HG03135 (cell line): ENCODE data around the gene GTF3C1.
"Not testable (repeated sequence)": the region's sequence is repeated elsewhere in the genome, so short reads cannot be mapped to it uniquely, and the experiment has no call there.

Source experiments
- ATAC-seq: cut with Tn5 transposase; IDR thresholded peaks from one replicate; pipeline ENCODE4 v1.9.1; 2021; ENCODE audit warnings: mild to moderate bottlenecking, moderate library complexity; ENCODE audit not compliant: unreplicated experiment

GTF3C1 gene

DNA sequence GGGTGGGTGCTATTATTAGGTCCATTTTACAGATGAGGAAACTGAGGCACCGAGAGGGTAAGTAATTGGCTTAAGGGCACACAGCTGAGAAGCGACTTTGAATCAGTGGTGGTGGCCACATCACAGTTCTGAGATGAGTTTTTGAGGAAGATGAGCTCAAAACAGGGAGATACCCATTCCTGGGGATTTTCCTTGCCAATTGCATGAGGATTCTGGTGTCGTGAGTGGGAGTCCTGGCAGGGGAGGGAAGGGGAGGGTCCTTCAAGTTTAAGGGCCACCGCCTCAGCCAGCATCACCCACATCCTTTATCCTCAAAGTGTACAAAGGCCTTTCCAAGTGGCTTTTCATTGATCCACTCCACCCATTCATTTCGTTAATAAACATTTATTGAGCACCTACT, 102.4 kb downstream of the GTF3C1 start:
- no peak for ATAC-seq

DNA sequence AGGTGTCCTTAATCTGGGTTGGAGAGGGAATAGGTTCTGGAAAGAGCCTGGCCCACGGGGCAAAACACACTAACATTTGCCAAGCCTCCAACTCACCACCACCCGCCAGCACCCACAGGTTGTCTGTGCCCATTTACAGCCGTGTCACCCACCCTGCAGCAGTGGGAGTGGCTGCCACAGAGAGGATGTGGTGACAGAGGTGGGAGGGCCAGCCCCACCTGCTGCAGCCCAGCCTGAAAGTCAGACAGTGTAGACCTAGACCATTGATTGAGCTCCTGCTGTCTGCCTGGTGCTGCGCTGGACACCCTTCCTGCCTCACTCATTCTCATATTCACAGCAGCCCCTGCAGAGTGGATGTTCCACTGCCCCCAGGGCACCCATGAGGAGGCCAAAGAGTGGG, 103.0 kb downstream of the GTF3C1 start:
- ATAC-seq: no peak

DNA sequence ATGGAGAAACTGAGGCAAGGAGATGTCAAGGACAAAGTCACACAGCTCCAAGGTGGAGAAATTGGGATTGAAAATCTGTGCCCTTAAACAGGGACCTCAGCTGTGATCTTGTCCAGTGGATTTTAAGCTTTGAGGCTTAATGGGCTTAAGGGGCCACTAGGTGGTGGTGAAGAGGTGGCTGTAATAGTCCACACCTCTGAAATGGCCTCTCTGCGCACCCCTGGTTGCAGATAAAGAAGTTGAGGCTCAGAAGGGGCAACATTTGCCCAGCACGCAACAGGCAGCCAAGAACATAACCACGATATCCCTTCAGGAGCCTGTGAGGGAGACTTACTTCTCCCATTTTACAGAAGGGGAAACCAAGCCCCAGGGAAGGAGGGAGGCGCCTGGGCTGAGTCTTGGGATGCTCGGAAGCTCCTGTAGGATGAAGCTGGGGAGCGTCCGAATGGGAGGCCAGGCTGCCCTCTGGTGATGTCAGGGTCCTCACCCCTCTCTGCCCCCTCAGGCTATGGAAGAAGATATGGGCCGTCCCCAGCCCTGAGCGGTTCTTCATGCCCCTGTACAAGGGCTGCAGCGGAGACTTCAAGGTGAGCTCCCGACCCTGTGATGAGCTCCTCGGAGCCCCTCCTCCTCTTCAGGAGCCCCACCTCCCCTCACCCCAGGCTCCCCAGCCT, 104.1 kb downstream of the GTF3C1 start:
- ATAC-seq: no peak

DNA sequence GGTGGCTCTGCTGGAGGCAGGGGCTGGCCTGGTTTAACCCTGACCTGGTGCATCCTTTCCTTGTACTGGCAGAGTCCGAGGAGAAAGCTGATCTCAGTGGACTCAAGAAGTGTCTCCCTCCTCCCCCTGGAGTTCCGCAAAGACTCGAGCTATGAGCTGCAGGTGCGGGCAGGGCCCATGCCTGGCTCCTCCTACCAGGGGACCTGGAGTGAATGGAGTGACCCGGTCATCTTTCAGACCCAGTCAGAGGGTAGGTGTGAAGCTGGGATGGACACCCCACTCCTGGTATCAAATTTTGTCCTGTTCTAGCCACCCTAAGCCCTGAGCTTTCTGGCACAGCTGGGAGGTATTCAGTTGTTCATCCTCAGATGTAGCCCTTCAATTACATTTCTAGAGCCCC, 105.2 kb downstream of the GTF3C1 start:
- ATAC-seq: no peak

DNA sequence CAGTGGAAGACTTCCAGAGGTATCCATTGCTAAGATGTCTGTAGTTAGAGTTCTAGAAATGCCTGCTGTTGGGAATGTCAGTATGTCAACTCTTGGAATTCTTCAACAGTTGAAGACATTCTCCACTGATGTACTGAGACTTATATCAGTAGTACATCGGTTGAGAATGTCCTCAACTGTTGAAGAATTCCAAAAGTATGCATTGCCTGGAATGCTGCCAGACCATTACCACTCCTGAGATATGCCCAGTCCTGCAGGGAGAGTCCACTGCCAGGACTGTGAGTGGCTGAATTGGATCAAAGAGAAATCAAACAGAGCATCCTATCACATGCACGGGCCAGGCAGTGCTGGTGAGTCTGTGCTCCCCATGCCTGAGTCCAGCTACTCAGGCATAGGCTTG, 105.7 kb downstream of the GTF3C1 start:
- ATAC-seq: no peak

DNA sequence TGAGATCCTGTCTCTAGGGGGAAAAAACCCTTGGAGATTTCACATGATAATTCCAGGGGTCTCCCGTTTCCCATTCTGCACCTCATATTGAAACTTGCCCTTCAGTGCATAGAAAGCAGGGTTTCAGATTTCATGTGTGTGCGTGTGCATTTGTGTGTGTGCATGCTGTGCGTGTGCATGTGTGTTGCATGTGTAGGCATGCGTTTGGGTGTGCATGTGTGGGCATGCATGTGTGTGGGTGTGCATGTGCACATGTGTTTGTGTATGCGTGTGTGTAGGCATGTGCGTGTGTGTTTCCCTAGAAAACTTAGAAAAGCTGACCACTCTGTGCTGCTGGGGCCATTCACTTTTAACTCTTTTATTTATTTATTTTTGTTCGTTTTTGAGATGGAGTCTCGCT, 107.7 kb downstream of the GTF3C1 start:
- no peak for ATAC-seq

DNA sequence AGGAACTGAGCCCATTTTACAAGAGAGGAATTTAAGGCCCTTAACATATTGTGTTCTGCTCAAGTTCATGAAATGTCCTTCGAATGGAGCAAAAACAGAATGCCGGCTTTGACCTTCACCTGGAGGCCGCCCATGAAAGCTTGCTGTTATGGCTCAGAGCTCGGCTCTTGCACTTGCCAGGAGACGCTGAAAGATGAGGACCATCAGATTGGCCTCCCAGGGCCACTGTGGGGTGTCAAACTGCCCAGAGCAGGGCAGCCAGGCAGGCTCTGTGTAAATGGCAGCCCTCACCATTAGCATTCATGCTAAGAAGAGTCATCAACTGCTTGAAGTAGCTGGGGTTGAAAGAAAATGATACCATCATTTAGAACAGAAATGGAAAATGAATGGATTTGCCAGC, 108.4 kb downstream of the GTF3C1 start:
- ATAC-seq: no peak

DNA sequence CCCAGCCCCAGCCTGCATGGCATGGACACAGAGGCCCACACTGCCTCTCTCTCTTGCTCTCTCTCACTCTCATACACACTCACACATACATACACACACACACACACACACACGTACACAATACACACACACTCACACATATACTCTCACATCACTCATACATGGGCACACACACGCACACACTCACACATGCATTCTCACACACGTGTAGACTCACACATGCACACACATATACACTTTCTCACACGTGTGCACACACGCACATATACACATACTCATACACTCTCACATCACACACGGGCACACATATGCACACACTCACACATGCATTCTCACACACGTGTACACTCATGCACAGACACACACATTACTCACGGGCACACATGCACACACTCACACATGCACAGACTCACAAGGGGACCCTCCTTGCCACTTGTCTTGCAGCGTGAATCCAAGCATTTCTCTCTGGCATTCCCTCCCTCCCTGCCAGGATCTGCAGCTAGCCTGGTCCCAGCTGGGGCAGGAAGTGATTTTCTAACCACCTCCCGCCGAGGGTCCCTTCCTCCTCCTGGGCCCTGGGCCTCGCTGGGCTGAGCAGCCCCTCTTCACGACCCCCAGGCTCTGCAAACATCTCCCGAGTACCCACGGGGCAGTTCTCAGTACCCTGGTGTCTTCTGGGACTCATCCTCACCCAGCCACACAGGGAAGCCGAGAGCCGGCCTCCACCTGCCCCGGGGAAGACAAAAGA, 110.3 kb downstream of the GTF3C1 start:
- no peak for ATAC-seq

DNA sequence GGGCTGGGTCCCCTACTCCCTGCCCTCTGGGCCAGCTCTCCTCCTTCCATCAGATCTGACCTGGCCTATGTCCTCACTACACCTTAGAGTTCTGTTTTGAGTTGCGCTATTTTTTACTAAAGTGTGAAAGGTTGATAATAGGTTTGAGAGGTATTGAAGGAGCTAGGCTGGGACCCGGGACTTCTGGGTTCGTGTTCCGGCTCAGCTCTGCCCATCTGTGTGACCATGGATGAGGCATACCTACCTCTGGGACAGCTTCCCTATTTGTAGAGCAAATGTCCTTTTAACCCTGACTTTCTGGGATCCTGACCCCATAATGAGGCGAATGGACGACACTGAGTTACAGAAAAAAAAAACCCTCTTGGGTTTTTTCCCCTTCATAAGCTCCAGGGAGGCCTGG, 111.8 kb downstream of the GTF3C1 start:
- ATAC-seq: no peak

DNA sequence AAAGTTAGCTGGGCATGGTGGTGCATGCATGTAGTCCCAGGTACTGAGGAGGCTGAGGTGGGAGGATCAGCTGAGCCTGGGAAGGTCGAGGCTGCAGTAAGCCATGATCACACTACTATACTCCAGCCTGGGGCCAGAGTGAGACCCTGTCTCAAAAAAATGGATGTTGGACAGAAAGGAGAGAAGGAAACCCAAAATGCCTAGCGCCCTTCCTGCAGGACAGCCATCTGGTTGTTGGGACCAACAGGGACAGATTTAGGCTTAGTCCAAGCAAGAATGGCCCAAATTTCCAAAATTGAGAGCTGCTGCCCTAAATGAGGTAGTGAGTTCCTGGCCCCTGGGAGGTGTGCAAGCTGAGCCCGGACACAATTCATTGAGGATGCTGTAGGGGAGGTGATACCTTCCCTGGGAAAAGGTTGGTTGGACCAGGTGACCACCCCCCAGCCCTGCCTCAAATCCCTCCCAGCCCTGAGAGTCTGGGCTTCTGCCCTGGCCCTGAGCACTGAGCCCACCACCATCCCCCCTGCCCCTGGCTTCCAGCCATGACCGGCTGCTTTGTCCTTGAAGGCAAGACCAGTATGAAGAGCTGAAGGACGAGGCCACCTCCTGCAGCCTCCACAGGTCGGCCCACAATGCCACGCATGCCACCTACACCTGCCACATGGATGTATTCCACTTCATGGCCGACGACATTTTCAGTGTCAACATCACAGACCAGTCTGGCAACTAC, 112.6 kb downstream of the GTF3C1 start:
- no peak for ATAC-seq

DNA sequence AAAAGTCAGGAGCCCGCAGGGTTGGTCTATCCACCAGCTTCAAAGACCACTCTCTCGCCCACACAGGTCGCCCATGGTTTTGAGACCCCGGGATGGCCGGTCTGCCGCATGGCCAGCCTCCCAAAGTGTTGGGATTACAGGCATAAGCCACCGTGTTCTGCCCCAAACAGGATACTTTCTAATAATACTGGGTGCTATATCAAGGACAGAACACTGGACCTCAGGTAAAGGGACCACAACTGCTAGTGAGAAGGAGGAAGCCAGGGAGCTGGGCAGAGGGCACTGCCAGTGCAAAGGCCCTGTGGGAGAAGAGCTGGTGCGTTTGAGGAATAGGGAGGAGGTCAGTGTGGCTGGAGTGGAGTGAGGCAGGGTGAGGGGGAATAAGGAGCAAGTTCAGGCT, 113.6 kb downstream of the GTF3C1 start:
- ATAC-seq: no peak

DNA sequence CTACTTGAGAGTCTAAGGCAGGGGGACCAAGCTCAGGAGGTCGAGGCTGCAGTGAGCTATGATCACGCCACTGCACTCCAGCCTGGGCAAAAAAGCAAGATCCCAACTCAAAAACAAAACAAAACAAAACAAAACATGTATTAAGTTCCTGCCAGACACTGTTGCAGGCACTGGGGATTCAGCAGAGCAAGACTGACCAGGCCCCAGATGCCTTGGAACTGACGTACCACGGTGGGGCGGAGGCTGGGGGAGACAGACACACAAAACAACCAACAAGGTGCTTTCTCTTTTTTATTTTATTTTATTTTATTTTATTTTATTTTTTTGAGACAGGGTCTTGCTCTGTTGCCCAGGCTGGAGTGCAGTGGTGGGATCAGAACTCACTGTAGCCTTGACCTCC, 114.6 kb downstream of the GTF3C1 start:
- ATAC-seq: not testable (repeated sequence)

DNA sequence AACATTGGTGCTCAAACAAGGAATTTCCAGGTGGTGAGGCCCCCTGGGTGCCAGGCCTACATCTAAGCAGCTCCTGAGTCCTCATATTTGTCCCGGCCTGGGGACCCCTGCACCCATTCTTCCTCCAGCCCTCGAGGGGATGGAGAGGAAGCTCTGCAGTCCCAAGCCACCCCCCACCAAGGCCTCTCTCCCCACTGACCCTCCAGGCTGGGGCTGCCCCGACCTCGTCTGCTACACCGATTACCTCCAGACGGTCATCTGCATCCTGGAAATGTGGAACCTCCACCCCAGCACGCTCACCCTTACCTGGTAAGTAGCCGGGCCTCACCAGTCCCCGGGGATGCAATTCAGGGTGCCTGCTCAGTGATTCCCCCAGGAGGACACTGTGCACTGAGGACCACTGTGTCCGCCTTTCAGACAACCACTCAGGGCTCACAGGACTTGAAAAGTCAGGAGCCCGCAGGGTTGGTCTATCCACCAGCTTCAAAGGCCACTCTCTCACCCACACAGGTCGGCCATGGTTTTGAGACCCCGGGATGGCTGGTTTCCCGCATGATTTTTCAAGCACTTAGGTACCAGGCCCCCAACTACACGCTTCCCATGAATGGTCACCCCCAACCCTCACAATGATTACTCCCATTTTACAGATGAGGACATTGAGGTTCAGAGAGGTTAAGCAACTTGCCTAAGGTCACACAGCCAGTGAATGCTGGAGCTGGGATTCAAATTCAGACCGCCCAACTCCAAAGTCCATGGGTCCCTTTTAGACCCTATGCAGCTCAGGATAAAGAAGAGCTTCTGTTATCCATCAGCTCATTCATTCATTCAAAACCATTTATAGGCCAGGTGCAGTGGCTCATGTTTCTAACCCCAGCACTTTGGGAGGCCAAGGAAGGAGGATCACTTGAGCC, 115.3 kb downstream of the GTF3C1 start:
- no peak for ATAC-seq

DNA sequence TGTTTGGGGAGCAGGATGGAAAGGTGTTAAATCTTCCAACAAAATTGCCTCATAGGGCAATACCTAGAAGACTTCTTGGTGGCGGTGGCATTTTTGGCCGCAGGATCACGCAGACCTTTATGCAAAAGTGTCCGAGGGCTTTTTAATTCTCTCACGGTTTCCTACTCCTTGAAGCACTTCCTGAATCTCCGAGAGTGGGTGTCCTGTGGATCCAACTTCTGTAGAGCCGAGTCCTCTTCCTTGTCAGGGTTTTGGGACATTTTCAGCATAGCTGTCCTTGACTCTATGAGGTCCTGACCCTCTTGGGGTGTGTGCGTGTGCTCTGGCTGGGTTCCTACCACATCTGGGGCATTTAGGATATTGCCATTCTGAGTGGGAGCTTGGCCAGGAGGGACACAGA, 116.1 kb downstream of the GTF3C1 start:
- ATAC-seq: no peak

DNA sequence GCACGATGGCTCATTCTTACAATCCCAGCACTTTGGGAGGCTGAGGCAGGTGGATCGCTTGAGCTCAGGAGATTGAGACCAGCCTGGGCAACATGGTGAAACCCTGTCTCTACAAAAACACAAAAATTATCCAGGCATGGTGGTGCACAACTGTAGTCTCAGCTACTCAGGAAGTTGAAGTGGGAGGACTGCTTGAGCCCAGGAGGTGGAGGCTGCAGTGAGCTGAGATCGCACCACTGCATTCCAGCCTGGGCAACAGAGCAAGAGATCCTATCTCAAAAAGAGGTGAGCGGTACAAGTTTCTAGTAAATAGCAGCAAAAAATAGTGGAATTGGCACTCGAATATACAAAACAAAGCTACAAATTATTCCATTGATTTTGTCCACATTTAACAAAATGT, 116.5 kb downstream of the GTF3C1 start:
- not testable (repeated sequence) for ATAC-seq

DNA sequence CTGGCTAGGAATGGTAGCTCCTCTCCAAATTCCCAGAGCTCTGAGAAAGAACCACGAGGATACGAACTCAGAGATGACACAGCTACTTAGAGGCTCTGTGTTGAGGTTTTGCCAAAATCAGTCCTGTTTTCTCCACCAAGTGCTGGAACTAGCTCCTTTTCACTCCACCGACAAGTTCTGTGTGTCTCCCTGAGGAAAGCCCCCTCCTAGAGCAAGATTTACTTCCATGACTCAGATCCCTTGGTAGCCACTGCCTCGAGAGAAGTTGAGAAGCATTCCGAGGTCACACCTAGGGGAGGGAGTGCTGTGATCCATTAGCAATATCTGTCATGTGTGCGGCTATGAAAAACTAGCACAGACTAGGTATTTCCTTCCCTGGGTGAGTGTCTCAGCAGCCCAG, 117.2 kb downstream of the GTF3C1 start:
- no peak for ATAC-seq

DNA sequence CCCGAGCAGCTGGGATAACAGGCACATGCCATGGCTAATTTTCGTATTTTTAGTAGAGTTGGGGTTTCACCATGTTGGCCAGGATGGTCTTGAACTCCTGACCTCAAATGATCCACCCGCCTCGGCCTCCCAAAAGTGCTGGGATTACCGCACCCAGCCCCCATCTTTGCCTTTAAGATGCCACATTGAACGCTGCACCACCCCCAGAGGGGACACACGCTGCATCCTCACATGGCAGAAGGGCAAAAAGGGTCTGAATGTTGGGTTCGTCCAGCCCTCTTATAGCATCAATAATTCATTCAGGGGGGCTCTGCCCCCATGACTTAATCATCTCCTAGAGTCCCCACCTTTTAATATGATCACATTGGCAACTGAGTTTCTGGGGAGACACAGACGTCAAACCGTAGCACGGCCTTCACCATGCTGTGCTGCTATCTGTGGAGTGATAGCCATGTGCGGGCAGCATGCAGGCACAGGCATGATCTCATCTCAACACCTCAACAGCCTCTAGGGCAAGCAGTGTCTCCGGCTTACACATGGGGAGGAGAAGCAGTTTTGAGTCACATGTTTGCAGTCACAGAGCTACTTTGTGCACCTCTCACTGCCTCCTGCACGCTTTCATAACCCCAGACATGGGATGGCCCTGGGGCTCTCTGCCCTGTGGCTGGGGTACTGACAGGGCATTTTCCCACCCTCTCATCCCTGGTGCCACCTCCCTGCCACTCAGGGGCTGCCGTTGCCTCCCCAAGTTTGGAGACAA, 117.8 kb downstream of the GTF3C1 start:
- ATAC-seq: no peak

DNA sequence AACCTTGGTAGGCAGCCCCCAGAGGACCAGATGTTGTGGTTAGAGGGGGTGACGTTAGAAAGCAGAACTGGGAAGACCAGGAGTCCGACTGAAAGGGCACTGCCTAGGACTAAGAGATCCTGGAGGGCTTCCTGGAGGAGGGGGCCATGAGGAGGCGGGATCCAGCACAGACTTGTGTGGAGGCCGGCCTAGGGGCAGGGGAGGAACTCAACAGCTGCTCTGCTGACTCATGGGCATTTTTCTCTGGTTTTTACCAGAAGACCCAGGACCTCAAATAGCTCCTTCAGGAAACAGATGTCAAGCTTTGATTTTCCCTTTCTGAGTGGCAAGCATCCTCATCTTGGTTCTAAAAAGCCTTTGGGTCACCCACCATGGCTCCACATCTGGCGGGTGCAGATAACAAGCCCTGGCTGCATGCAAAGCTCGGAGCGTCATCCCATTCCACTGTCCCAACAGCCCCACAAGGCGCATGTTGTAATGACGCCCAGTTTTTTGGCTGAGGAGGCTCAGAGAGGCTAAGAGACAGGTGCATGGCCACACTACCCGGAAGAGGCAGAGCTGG, 118.7 kb downstream of the GTF3C1 start:
- ATAC-seq: no peak

DNA sequence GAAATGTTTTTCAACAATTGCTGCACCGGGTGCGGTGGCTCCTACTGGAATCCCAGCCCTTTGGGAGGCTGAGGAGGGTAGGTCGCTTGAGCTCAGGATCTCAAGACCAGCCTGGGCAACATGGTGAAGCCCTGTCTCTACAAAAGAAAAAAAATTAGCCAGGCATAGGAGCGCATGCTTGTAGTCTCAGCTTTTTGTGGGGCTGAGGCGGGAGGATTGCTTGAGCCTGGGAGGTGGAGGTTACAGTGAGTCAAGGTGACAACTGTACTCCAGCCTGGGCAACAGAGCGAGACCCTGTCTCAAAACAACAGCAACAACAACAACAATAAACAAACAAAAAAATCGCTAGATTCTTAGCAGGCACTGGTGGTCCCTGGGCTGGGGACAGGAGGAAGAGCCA, 119.2 kb downstream of the GTF3C1 start:
- no peak for ATAC-seq

DNA sequence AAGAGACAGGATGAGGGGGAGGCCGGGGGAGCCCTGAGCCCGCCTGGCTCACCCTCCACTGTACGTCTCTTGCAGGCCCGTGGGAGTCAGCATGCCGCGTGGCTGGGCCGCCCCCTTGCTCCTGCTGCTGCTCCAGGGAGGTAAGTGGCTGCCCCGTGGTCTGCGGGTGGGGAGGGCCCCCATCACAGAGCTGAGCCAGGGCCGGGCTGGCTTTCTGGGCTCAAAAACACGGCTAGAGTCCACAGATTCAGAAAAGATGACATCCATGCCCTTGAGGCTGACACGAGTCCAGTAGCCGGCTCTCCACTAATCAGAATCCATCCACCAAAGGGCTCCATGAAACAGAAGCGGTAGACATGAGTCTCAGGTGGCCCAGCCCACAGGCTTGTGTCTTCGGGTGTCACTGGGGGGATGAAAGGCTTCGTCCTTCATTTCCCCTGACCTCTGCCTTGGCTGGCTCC, 119.7 kb downstream of the GTF3C1 start:
- no peak for ATAC-seq
